Neural cell (in vitro differentiated cells): ENCODE measurements around the gene HUWE1.

Source experiments
- CTCF ChIP-seq: fragments of 450-650 bp; IDR thresholded peaks from 2 replicates; pipeline ENCODE4 v1.5.1; 2014; ENCODE audit warnings: antibody characterized with exemption, mild to moderate bottlenecking, moderate library complexity; ENCODE audit not compliant: poor library complexity, severe bottlenecking
- EZH2 ChIP-seq: fragments of 200-600, 300-800 bp; shearing (Covaris generic), sonication (generic); IDR thresholded peaks from 2 replicates; pipeline ENCODE4 v1.6.1; 2014; ENCODE audit warnings: antibody characterized with exemption, low read length, borderline replicate concordance, mild to moderate bottlenecking; ENCODE audit not compliant: insufficient read depth, poor library complexity, severe bottlenecking
- POLR2AphosphoS5 ChIP-seq: IDR thresholded peaks from 2 replicates; pipeline ENCODE4 v1.6.1; 2012

DNA sequence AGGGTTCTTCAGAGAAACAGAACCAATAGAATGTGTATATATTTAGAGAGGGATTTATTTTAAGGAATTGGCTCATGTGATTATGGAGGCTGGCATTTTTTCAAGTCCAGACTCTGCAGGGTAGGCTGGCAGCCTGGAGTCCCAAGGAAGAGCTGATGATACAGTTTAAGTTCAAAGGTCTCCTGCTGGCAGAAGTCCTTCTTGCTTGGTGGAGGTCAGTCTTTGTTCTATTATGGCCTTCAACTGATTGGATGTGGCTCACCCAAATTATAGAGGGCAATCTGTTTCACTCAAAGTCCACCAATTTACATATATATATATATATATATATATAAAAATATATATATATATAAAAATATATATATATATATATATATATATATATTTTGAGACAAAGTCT, 200.2 kb downstream of the HUWE1 start:
- TF ChIP-seq EZH2 (no peak), CTCF (no peak), POLR2AphosphoS5 (no peak)
